NT2/D1 (cell line): Measurements from ENCODE around the gene HMHB1.
A peak's percentile ranks its signal among the peaks of the same experiment; 100 is the strongest.
"Not testable (repeated sequence)": the region's sequence is repeated elsewhere in the genome, so short reads cannot be mapped to it uniquely, and the experiment has no call there.

ENCODE experiments used
- DNase-seq: peaks from one replicate; pipeline ENCODE4 v3.0.0-alpha.2; 2011; ENCODE audit warnings: low read depth, low spot score
- H3K27me3 ChIP-seq: 2 replicates; pipeline ENCODE4 v1.6.0; 2011; ENCODE audit warnings: mild to moderate bottlenecking; ENCODE audit not compliant: insufficient read length, insufficient read depth
- H3K36me3 ChIP-seq: 2 replicates; pipeline ENCODE4 v1.6.1; 2011; ENCODE audit warnings: mild to moderate bottlenecking, low read length, mixed read lengths; ENCODE audit not compliant: insufficient read depth, insufficient read length
- H3K4me1 ChIP-seq: 2 replicates; pipeline ENCODE4 v1.5.1; 2011; ENCODE audit not compliant: insufficient read depth, insufficient read length
- H3K4me3 ChIP-seq: 2 replicates; pipeline ENCODE4 v1.5.1; 2011; ENCODE audit warnings: low read depth; ENCODE audit not compliant: insufficient read length
- H3K9ac ChIP-seq: 2 replicates; pipeline ENCODE4 v1.6.0; 2011; ENCODE audit warnings: low read depth; ENCODE audit not compliant: insufficient read length
- H3K9me3 ChIP-seq: 2 replicates; pipeline ENCODE4 v1.5.1; 2011; ENCODE audit warnings: mild to moderate bottlenecking, low read length; ENCODE audit not compliant: insufficient read depth
- SUZ12 ChIP-seq: IDR thresholded peaks from 2 replicates; pipeline ENCODE4 v1.6.1; 2011; ENCODE audit not compliant: insufficient read length, insufficient read depth; ENCODE audit errors: extremely low read depth
- YY1 ChIP-seq: IDR thresholded peaks from 2 replicates; pipeline ENCODE4 v1.6.1; 2011; ENCODE audit not compliant: insufficient read length, insufficient read depth
- ZNF274 ChIP-seq: IDR thresholded peaks from 2 replicates; pipeline ENCODE4 v1.6.1; 2011; ENCODE audit warnings: mild to moderate bottlenecking, low read depth, low read length

The HMHB1 gene

GRCh38 chr5:143805861-143806260 is 6.1 kb upstream of the HMHB1 start:
- TF ChIP-seq SUZ12 (no peak), YY1 (no peak), ZNF274 (no peak)
- Histone ChIP-seq H3K36me3 (no peaks in the 10 kb centered on the region), H3K4me3 (no peak overlapping the region), H3K9ac (no peak overlapping the region), H3K4me1 (no peaks in the 10 kb centered on the region), H3K27me3 (no peaks in the 10 kb centered on the region), H3K9me3 (no peaks in the 10 kb centered on the region)
- DNase-seq: no peak

- H3K36me3 ChIP-seq: no peaks in the 10 kb centered on the region
- H3K9me3 ChIP-seq: no peaks in the 10 kb centered on the region
- no peak overlapping the region for H3K9ac ChIP-seq
- no peaks in the 10 kb centered on the region for H3K27me3 ChIP-seq
- H3K4me3 ChIP-seq: no peak overlapping the region
- H3K4me1 ChIP-seq: no peaks in the 10 kb centered on the region
- DNase-seq: no peak
- no peak for TF ChIP-seq YY1
- TF ChIP-seq SUZ12: no peak
- no peak for TF ChIP-seq ZNF274
Measured at GRCh38 chr5:143806579-143806978, 5.4 kb upstream of the HMHB1 start.

DNA sequence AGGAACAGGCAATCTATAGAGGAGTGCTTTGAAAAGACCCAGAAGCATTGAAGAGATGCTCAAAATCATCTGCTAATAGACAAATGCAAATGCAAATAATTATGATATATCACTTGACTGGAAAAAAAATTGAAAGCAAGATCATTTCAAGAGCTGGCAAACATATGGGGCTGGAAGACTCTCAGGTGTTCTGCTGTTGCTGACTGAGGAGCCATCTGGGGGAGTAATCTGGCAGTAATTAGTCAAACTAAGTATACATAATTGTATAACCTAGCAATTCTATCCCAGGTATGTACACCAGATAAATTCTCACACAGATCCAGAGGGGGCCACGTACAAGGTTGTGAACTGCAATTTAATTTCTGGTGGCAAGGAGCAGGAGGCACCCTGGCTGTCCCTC is 4.6 kb upstream of the HMHB1 start:
- no peaks in the 10 kb centered on the region for H3K27me3 ChIP-seq
- H3K4me3 ChIP-seq: no peak overlapping the region
- TF ChIP-seq ZNF274: no peak
- no peak for TF ChIP-seq SUZ12
- no peak for TF ChIP-seq YY1
- no peak overlapping the region for H3K9ac ChIP-seq
- no peaks in the 10 kb centered on the region for H3K9me3 ChIP-seq
- no peaks in the 10 kb centered on the region for H3K4me1 ChIP-seq
- DNase-seq: no peak
- no peaks in the 10 kb centered on the region for H3K36me3 ChIP-seq

GRCh38 chr5:143816370-143816769 is 4.4 kb downstream of the HMHB1 start:
- H3K9me3 ChIP-seq, H3K36me3 ChIP-seq, H3K4me3 ChIP-seq, H3K9ac ChIP-seq, H3K4me1 ChIP-seq, DNase-seq, H3K27me3 ChIP-seq: not testable (repeated sequence)

GRCh38 chr5:143819716-143820115 is 7.8 kb downstream of the HMHB1 start:
- Histone ChIP-seq H3K9me3 (no peaks in the 10 kb centered on the region), H3K27me3 (no peaks in the 10 kb centered on the region), H3K4me3 (no peak overlapping the region), H3K9ac (no peak overlapping the region), H3K4me1 (no peaks in the 10 kb centered on the region), H3K36me3 (no peaks in the 10 kb centered on the region)
- TF ChIP-seq SUZ12 (no peak), YY1 (no peak), ZNF274 (no peak)
- no peak for DNase-seq

DNA sequence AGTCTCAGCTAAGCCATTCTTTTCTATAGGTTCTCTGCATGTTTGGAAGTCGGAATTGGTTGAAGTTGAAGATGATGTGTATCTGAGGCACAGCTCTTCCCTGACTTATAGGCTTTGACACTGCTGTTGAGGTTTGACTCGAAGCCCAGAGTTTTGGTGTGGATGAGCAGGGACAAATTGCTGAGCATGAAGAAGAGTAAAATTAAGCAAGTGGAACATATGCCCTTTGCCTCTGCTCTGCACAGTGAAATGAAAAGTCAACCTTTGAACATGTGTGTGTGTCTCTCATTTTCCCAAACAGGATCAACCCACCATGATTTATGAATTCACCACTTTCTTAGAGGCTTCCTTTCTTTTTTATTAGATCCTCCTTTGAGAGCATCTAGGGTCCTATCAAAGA is 8.5 kb downstream of the HMHB1 start:
- H3K4me3 ChIP-seq: no peak overlapping the region
- no peaks in the 10 kb centered on the region for H3K36me3 ChIP-seq
- no peak for TF ChIP-seq SUZ12
- no peaks in the 10 kb centered on the region for H3K4me1 ChIP-seq
- H3K9me3 ChIP-seq: no peaks in the 10 kb centered on the region
- H3K27me3 ChIP-seq: no peaks in the 10 kb centered on the region
- no peak overlapping the region for H3K9ac ChIP-seq
- no peak for DNase-seq

GRCh38 chr5:143824851-143825720 is 13.1 kb downstream of the HMHB1 start:
- TF ChIP-seq YY1: no peak
- TF ChIP-seq SUZ12: no peak
- no peak for TF ChIP-seq ZNF274
- DNase-seq: peak; percentile 60

DNA sequence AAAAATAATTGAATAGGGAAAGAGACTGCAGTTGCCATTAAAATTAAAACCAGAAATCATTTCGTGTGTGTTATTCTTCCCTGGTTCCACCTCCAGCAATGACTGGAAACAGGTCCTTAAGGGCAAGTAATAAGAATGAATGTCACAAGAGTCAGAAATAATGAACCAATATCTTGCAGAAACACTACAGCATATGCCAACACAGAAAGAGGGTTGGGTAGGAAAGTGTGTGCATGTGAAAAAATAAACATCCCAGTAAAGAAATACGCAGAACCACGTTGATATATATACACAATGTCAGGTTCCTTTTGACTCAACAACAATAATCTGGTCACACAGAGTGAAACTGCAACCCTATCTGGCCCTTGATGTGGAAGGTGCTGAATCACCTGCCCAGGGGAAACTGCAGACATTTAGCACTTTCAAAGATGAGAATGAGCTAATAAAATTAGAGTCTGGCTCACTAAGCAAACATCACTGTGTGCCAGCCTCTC is 15.0 kb downstream of the HMHB1 start:
- Histone ChIP-seq H3K27me3 (no peaks in the 10 kb centered on the region), H3K4me1 (no peaks in the 10 kb centered on the region), H3K9ac (no peak overlapping the region), H3K4me3 (no peak overlapping the region), H3K36me3 (no peaks in the 10 kb centered on the region), H3K9me3 (no peaks in the 10 kb centered on the region)
- no peak for TF ChIP-seq YY1
- TF ChIP-seq ZNF274: no peak
- no peak for DNase-seq

More at GRCh38 chr5:143824851-143825720, 13.1 kb downstream of the HMHB1 start:
- Histone ChIP-seq H3K27me3 (no peaks in the 10 kb centered on the region), H3K9me3 (no peaks in the 10 kb centered on the region), H3K4me1 (no peaks in the 10 kb centered on the region), H3K36me3 (no peaks in the 10 kb centered on the region), H3K9ac (no peak overlapping the region), H3K4me3 (no peak overlapping the region)
